HG02840 (cell line): ENCODE measurements around the gene CASQ1.

ENCODE experiments used
- ATAC-seq: cut with Tn5 transposase; IDR thresholded peaks from one replicate; pipeline ENCODE4 v1.9.1; 2021; ENCODE audit warnings: mild to moderate bottlenecking, moderate library complexity, moderate number of reproducible peaks; ENCODE audit not compliant: unreplicated experiment, low FRiP score

The CASQ1 gene

DNA sequence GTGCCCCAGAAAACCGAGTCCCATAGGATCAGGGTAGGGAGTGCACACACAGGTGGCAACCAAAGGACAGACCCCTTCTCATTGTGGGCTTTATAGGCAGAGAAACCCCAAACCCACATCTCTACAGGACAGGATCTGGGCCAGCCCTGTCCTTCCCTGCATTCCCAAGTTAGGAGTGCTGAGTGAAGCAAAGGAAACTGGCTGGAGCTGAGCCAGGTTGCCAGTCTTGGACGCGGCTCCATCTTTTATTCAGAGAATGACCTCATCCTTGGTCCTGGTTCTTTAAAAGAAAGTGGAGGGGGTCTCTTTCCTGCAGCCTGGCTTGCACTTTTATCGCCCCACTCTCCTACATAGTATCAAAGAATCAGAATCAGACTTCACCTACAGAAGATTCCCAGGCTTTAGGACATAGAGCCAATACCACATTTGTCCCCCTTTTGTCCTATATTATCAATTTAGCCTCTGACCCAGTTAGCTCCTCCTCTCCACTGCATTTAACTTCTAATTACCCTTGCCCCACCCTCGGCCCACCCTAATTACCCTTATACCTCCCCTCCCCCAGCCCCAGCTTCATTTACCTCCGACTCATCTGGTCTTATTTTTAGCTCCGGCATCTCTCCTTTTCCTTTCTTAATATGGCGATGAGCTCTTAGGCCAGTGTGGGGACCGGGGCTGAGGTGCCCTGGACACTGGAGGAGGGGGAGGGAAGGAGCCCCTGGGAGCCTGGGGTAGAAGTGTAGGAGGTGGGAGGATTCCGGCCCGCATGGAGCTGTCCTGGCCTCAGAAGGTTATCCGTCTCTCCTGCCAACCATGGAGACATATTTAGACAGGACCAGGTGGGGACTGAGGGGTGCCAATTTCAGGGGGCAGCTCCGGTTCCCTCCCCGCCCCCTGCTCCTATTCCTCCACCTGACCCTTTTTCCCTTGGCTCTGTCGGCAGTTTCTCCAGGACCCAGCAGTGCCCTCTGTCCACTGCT, at the start of gene CASQ1:
Gene CASQ1 (plus strand): TSS at position 927 of the 977 bp plus-strand sequence. CDS start 177 bp downstream, outside the sequence.
- ATAC-seq, result no peak

DNA sequence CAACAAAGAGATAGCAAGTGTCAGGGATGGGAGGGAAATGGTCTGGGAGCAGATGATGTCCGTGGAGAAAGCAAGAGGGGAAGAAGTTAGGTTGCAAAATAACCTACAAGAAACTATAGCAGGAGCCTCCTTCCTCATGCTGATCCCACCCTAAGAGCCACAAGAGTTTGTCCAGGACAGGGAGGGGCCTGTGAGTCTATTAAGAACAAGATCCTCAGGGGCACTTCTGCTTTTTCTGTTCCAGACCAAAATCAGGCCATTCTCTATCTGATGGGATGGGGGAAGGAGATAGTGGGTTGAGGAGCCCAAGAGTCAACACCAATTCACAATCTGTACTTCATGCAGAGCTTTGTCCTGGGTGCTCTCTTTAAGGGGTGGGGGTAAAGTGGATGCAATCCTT, 46.7 kb upstream of the CASQ1 start:
- ATAC-seq, result no peak

DNA sequence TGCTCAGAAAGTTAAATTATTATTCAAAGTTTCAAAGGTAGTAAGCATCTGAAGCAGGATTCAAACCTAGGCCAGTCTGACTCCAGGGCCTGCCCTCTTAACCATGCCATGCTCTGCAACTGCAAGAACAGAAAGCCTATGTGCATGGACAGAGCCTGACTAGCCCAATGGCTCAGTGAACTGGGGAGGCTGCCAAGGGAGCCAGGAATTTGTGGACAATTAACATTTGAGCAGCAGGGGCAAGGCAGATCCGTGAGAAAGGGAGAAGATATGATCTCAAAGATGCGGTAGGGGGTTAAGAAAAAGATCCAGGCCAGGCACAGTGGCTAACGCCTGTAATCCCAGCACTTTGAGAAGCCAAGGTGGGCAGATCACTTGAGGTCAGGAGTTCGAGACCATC, 45.5 kb upstream of the CASQ1 start:
- no peak for ATAC-seq

DNA sequence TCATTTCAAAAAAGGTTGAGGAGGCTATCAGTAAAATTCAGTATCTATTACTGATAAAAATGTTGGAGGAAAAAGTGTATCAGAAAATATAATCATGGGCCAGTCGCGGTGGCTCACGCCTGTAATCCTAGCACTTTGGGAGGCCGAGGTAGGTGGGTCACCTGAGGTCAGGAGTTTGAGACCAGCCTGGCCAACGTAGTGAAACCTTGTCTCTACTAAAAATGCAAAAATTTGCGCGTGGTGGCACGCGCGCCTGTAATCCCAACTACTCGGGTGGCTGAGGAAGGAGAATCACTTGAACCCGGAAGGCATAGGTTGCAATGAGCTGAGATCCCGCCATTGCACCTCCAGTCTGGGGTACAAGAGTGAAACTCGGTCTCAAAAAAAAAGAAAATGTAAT, 44.3 kb upstream of the CASQ1 start:
- ATAC-seq, result no peak

DNA sequence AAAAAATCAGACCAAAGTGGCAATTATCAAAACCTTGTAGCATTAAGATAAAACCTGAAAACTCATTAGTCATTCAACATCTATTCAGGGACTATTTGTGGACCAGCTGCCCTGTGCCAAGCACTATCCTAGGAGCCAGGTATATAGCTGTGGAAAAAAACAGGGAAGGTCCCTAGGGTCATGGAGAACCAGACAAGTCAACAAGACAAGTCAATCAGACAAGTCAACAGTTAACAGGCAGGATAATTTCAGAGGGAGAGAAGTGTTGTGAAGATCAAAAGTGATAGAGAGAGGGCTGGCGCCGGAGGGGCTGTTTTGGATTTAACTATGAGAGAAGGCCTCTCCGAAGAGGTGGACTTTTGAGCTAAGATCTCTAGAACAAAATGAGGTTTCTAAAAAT, 42.3 kb upstream of the CASQ1 start:
- no peak for ATAC-seq

DNA sequence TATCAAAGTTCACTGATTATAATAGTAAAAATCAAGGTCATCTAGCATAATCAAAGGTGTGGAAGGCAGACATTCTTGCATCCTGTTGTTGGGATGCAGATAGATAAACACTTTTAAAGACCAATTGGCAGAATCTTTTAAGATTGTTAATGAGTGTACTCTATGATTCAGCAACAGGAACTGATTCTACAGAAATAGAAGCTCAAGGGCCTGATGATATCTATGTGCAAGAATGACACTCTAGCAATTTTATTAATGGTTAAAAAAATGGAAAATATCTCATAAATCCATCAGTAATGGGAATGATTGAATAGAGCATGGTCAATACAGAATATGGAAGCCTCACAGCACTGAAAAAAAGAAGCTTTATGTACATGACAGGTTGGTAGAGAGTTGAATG, 41.1 kb upstream of the CASQ1 start:
- ATAC-seq, result no peak

DNA sequence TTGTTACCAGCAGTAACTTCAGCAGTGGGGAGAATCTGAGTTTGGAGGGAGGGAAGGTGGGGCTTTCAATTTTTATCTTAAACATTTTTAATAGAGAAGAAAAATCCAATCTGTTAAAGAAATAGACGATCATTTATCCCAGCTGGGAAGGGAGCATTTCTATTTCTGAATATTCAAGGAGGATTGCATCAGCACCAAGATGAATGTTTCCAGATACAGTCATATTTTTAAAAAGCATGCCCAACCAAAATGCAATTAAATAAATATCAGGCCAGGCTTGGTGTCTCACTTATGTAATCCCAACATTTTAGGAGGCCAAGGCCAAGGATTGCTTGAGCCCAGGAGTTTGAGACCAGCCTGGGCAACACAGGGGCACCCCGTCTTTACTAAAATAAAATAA, 40.7 kb upstream of the CASQ1 start:
- no peak for ATAC-seq

DNA sequence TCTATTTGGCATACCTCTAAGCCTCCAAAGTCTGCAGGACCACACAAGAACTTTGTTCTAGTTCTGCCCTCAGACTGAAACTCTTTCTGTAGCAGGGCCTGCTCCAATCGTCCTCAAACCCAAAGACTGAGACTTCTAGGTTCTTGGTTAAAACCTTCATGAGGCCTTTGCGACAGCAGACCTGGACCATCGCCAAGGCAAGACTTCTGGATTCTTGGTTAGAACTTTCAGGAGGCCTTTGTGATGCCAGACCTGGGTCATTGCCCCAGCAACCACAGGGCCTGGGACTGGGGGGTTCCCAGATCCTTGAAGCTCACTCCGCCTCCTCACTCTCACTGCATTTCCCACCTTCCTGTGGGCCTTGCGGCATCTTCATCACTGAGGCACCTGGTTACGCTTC, 39.1 kb upstream of the CASQ1 start, which contains the start of gene ATP1A4:
Gene ATP1A4 (plus strand): TSS at position 301 of the 400 bp plus-strand sequence. CDS start 438 bp downstream, outside the sequence.
- no peak for ATAC-seq

DNA sequence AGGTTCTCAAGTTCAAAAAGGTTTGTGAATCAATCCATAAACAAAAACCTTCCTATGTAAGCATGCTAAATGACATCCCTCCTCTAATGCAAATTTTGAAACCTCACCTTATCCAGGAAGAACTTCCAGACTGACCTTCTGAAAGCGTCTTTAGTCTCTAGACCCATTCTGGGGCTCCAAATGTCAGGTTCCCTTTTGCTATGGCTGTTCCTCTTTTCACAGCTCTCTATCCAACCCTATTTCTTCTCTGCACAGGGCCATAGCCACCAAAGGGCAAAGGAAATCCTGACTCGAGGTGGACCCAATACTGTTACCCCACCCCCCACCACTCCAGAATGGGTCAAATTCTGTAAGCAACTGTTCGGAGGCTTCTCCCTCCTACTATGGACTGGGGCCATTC, 35.6 kb upstream of the CASQ1 start:
- ATAC-seq, result no peak

DNA sequence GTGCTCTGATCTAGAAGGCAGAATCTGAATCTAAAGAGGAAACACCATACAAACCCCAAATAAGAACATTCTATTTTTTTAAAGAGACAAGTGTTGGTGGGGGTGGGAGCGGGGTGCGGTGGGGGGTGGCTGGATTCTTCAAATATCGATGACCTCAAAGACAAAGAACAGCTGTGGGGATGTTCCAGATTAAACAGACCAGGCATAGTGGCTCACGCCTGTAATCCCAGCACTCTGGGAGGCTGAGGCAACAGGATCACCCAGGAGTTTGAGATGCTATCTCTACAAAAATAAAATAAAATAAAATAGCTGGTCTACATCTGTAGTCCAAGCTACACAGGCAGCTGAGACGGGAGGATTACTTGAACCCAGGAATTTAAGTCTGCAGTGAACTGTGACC, 34.0 kb upstream of the CASQ1 start:
- ATAC-seq, result no peak

DNA sequence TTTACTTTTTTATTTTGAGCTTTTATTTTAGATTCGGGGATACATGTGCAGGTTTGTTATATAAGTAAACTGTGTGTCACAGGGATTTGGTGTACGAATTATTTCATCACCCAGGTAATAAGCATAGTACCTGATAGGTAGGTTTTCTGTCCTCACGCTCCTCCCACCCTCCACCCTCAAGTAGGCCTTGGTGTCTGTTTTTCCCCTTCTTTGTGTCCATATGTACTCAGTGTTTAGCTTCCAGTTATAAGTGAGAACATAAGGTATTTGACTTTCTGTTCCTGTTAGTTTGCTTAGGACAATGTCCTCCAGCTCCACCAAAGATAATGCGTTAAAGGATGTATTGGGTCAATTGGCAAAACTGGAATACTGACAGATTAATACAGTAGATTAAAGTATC, 33.2 kb upstream of the CASQ1 start:
- no peak for ATAC-seq

DNA sequence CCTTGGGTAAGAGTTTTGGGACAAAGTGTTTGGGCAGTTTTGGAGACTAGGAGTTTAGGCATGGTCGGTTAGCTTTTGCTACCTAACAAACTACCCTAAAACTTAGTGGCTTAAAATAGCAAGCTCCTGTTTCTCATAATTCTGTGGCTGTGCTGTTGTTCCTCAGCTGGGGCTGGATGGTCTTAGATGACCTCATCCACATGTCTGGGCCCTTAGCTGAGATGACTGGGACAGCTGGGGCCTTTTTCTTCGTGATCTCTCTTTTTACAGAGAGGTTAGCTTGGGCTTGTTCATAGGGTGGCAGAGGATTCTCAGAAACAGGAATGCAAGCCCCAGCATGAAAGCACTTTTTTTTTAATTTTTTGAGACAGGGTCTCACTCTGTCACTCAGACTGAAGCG, 32.3 kb upstream of the CASQ1 start:
- ATAC-seq, result no peak

DNA sequence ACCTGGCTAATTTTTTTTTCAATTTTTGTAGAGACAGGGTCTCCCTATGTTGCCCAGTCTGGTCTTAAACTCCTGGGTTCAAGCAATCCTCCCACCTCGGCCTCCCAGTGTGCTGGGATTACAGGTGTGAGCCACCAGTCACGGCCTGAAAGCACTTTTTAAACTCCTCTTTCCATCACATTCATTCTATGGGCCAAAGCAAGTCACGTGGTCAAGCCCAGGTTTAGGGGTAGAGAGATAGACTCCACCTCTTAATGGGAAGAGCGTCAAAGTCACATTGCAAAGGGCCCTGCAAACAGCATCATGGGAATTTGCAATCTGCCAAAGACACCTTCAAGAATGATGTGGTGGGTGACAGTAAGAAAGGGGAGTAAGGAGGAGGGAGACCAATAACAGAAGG, 31.8 kb upstream of the CASQ1 start:
- ATAC-seq, result no peak

DNA sequence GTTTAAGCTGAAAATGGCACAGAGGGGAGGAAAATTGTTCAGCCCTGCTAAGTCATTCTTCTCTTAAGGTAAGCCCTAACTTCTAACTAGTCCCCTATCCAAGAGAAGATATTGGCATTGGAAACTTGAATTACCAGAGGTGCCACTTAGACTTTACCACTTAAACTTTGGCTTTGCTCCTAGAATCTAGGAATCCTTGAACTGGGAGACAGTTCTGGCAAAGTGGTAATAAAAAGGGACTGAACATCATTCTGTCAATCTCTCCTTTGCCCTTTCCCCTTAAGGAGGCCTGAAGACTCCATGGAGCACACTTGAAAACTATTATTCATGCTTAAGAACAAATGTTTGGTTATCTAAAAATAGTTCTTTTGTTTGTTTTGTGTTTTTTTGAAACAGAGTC, 30.5 kb upstream of the CASQ1 start:
- no peak for ATAC-seq

DNA sequence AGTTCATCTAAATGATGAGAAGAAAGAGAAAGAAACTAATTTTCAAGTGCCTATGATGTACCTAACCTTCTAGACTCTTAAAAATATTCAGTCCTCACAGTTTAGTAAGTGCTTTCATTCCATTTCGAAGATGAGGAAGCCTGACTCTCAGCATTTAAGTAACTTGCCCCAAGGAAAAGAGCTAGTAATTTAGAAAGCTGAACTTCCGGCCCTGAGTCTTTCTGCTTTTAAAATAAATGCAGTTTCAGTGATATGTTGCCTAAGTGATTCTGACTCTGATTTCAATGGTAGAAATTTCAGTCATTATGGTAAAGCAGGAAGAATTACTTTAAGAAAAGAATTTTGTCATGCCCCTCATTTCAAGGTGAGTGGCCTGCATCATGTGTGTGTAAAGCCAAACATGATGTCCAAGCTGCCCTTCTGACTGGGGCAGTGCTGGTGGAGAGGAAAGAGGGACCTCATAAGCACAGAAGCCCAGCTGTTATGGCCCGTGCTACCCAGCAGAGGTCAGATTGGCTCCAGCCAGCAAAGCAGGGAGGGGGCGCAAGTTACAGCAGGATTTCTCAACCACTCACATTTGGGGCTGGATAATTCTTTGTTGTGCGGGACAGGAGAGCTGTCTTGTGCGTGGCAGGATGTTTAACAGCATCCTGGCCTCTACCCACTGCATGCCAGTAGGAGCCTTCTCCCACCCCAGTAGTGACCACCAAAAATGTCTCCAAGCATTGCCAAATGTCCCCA, 28.2 kb upstream of the CASQ1 start:
- no peak for ATAC-seq

DNA sequence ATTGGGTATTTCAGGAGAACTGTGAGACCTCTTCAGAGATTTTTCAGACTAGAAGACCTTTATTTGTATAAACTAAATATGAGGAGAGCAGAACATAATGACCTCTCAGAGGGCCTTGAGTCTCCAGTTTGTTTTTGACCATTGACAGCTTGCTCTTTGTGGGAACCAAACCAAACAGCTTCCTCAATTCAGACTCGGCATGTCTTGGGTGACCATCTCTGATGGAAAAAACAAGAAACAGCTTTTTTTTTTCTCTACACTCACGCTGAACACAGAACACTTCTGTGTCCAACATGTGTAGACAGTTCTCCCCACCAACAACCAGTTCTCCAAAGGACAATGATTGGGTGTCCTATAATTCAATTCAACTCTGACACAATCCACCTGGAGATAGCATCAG, 27.4 kb upstream of the CASQ1 start:
- no peak for ATAC-seq

DNA sequence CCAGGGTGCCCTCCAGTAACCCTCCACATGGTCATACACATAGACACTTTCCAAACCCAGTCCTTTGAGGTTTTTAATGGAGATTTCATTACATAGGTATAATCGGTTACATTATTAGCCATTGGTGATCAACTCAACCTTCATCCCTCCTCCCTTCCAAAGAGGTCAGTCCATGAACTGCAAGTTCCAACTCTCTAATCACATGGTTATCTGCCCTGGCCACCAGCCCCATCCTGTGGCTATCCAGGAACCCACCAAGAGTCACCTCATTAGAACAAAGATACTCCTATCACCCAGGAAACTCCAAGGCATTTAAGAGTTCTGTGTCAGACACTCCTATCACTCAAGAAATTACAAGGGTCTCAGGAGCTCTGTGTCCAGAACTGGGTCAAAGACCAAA, 26.8 kb upstream of the CASQ1 start:
- no peak for ATAC-seq

DNA sequence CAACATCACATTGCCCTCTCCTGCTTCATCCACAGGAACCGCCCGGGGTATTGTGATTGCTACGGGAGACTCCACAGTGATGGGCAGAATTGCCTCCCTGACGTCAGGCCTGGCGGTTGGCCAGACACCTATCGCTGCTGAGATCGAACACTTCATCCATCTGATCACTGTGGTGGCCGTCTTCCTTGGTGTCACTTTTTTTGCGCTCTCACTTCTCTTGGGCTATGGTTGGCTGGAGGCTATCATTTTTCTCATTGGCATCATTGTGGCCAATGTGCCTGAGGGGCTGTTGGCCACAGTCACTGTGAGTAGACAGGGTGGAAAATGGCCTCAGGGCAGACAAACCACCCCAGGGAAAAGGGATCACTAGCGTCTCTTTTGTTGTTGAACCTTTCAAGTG, 26.3 kb upstream of the CASQ1 start:
- no peak for ATAC-seq

DNA sequence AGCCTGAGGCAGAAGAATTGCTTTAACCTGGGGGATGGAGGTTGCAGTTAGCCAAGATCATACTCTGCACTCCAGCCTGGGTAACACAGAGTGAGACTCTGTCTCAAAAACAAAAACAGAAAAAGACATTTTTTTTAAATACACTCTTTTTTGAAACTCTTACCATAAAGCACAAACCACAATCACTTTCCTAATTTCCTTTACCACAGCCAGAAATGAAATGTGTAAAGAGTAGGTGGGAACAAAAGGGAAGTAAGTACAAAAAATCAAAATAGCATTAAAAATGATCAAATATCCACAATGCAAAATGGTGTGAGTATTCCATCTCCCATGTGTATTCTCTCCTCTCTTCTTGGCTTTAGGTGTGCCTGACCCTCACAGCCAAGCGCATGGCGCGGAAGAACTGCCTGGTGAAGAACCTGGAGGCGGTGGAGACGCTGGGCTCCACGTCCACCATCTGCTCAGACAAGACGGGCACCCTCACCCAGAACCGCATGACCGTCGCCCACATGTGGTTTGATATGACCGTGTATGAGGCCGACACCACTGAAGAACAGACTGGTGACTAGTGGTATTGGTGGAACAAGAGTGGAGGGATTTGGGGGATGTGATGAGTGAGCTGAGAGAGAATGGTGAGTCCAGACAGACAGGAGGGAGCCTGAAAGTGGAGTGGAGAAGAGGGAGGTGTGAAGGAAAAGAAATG, 24.1 kb upstream of the CASQ1 start:
- no peak for ATAC-seq

DNA sequence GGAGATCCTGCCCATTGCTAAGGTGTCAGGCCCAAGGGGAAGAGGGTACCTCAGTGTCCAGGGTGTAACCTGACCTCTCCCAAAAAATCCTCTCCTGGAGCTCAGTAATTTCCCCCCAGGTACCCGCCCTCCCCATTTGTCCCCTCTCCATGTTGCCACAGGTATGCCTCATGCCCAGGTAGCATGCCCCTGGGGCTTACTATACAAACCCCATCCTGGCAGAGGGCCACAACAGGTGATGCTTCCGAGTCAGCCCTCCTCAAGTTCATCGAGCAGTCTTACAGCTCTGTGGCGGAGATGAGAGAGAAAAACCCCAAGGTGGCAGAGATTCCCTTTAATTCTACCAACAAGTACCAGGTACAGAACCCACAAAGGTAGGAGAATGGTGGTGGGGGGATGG, 23.3 kb upstream of the CASQ1 start:
- ATAC-seq, result no peak

DNA sequence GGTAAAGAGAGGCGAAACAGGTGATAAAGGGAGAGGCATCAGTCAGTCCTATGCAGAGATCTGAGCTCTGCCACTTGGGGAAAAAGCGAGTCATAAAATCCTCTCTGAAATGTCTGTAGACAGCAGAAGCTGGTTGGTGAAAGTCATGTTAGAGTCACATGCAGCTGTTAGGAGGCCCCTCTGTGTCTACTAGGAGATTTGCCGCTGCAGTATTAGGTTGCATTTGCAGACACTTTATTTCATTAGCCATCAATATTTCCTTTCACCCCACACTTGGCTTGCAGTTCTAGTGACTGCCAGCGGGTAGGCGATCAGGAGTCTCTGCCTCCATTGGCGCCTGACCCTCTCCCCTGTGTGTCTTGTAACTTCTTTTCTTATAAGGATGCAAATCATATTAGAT, 22.8 kb upstream of the CASQ1 start:
- ATAC-seq, result no peak
